ENCODE data around the gene POU6F1. TPM values are rescaled to one million over a fixed set of nuclear protein-coding genes. Genes with fewer than 3 reads are reported as not detected.

The POU6F1 gene
- total RNA-seq, 2 experiments from 2014 or later = 2.6 to 5.5 TPM

- intact Hi-C loops (cut with micrococcal nuclease; ENCODE audit: unreplicated experiment) = loop anchor here (1.0 to 10.0 kb wide), 5 partner anchors 20 to 170 kb away; partner anchors contain the start of genes CSRNP2, DAZAP2, LETMD1 and TFCP2
- Histone ChIP-seq H3K9me2 (ENCODE audit: insufficient read depth, low read length) (no peaks in the 10 kb centered on the region), H3K79me2 (ENCODE audit: insufficient read depth, low read depth, low read length) (no peaks in the 10 kb centered on the region), H2AFZ (ENCODE audit: low read length) (peak overlapping the region; percentile 79), H3K27ac (ENCODE audit: low read depth, low read length, poor library complexity, severe bottlenecking) (peak overlapping the region; percentile 40), H3K4me1 (ENCODE audit: insufficient read depth, low read length, poor library complexity, severe bottlenecking) (peaks cover 21% of the 10 kb centered on the region), H3K4me2 (ENCODE audit: low read length) (peak overlapping the region; percentile 95), H3K36me3 (ENCODE audit: insufficient read depth, low read length) (no peaks in the 10 kb centered on the region), H4K20me1 (ENCODE audit: insufficient read depth, low read length) (no peaks in the 10 kb centered on the region), H3K4me3 (ENCODE audit: low read depth, low read length, poor library complexity, severe bottlenecking) (peak overlapping the region; percentile 69), H3K9me3 (ENCODE audit: low read length) (no peaks in the 10 kb centered on the region)
- TF ChIP-seq CTCF (conservative IDR thresholded peaks at IDR 0.05; ENCODE audit: low read length) (no peak), EZH2phosphoT487 (IDR thresholded peaks at IDR 0.05; ENCODE audit: borderline replicate concordance, low read depth, low read length) (no peak)
- POLR2A ChIA-PET = interaction anchor here (1.1 to 2.3 kb wide), 9 partner anchors 9 to 294 kb away, joined by 3 to 18 read pairs (median 5); partner anchors contain the start of genes CSRNP2 and DAZAP2
- no peak for DNase-seq (ENCODE audit: low spot score)
- CTCF ChIA-PET (ENCODE audit: unreplicated experiment) = interaction anchor here (0.6 to 1.6 kb wide), 3 partner anchors 150 to 363 kb away, joined by 4 read pairs; partner anchors contain the start of gene SLC11A2
- BruUV-seq (replicated peaks) = no TSS peak
Observed at GRCh38 chr12:51218607-51219161, 822 bp upstream of the POU6F1 start.

GRCh38 chr12:51217133-51217967 lies 512 bp downstream of the POU6F1 start:
- Histone ChIP-seq H4K20me1 (ENCODE audit: insufficient read depth, low read length) (no peaks in the 10 kb centered on the region), H3K9me3 (ENCODE audit: low read length) (no peaks in the 10 kb centered on the region), H3K79me2 (ENCODE audit: insufficient read depth, low read depth, low read length) (no peaks in the 10 kb centered on the region), H3K4me3 (ENCODE audit: low read depth, low read length, poor library complexity, severe bottlenecking) (peak overlapping the region; percentile 69), H3K4me1 (ENCODE audit: insufficient read depth, low read length, poor library complexity, severe bottlenecking) (peaks cover 21% of the 10 kb centered on the region), H2AFZ (ENCODE audit: low read length) (peak overlapping the region; percentile 79), H3K36me3 (ENCODE audit: insufficient read depth, low read length) (no peaks in the 10 kb centered on the region), H3K27ac (ENCODE audit: low read depth, low read length, poor library complexity, severe bottlenecking) (peak overlapping the region; percentile 40), H3K9me2 (ENCODE audit: insufficient read depth, low read length) (no peaks in the 10 kb centered on the region), H3K4me2 (ENCODE audit: low read length) (peak overlapping the region; percentile 95)
- POLR2A ChIA-PET = interaction anchor here (0.6 to 2.3 kb wide), 13 partner anchors 10 to 785 kb away, joined by 3 to 18 read pairs (median 4); partner anchors contain the start of genes CSRNP2 and DAZAP2
- TF ChIP-seq EZH2phosphoT487 (IDR thresholded peaks at IDR 0.05; ENCODE audit: borderline replicate concordance, low read depth, low read length) = no peak
- peak; percentile 64 for TF ChIP-seq CTCF (conservative IDR thresholded peaks at IDR 0.05; ENCODE audit: low read length)
- BruUV-seq (replicated peaks) = no TSS peak
- intact Hi-C loops (cut with micrococcal nuclease; ENCODE audit: unreplicated experiment) = loop anchor here (5.0 to 10.0 kb wide), 2 partner anchors 45 to 133 kb away; partner anchors contain the start of genes CSRNP2 and TFCP2
- DNase-seq (ENCODE audit: low spot score) = peak; percentile 58
- CTCF ChIA-PET (ENCODE audit: unreplicated experiment) = interaction anchor here (0.6 to 1.6 kb wide), 2 partner anchors 191 to 458 kb away, joined by 3 to 4 read pairs; partner anchors contain the start of gene SLC11A2
